ENCODE data around the gene ACSL4.
"Not testable (repeated sequence)": the region's sequence is repeated elsewhere in the genome, so short reads cannot be mapped to it uniquely, and the experiment has no call there.

Gene ACSL4

GRCh38 chrX:109724971-109725370 is 8.1 kb downstream of the ACSL4 start:
- not testable (repeated sequence) for DNase-seq

- no peak for DNase-seq
Measured at GRCh38 chrX:109720947-109721346, 12.1 kb downstream of the ACSL4 start.

- DNase-seq: no peak
Measured at GRCh38 chrX:109719264-109719663, 13.8 kb downstream of the ACSL4 start.

- no peak for DNase-seq
Measured at GRCh38 chrX:109716431-109717028, 16.5 kb downstream of the ACSL4 start.

GRCh38 chrX:109714340-109714958 is 18.6 kb downstream of the ACSL4 start:
- peak; percentile 81 for DNase-seq

DNA sequence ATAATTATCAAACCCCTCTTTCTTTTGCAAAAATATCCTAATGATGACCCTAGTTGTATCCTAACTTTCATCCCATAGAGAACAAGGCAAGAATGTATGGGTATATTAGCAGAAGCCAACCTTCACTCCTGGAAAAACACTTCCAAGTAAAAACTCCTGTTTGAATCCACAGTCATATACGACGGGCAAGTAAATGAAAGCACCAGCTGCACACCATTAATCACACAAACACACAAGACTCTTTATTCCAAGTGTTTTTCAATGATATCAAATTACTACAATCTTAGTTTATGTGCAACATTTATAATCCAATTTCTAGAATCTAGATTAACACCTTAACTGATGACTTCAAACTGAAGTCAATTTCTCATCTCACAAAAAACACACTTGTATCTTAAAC is 22.9 kb downstream of the ACSL4 start:
- DNase-seq: no peak

- peak; percentile 50 for DNase-seq
Measured at GRCh38 chrX:109709129-109709631, 23.9 kb downstream of the ACSL4 start.

- DNase-seq: no peak
Measured at GRCh38 chrX:109707720-109708119, 25.3 kb downstream of the ACSL4 start.

DNA sequence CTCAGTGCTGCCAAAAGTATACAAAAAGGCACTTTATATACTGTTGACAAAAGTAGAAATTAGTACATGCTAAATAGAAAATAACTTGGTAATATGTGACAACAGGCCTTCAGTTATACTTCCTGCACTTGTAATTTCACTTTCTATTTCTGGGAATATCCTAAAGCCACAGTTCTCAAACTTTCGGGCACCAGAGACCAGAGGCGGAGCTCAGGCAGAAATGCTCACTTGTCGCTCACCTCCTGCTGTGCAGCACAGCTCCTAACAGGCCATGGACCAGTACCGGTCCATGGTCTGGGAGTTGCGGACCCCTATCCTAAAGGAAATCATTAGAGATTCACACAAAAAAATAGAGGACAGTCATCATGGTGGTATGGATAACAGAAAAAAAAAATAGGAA is 25.7 kb downstream of the ACSL4 start:
- no peak for DNase-seq

DNA sequence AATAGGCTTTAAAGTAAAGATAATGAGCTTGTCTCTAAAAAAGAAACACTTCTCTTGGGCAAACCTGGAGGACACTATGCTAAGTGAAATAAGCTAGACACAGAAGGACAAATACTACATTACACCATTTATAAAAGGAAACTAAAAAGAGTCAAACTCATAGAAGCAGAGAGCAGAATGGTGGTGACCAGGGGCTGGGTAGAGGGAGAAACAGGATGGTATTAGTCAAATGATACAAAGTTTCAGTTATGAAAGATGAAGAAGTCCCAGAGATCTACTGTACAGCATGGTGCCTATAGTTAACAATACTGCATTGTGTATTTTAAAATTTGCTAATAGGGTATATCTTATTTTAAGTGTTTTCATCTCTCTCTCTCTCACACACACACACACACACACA is 28.5 kb downstream of the ACSL4 start:
- no peak for DNase-seq

DNA sequence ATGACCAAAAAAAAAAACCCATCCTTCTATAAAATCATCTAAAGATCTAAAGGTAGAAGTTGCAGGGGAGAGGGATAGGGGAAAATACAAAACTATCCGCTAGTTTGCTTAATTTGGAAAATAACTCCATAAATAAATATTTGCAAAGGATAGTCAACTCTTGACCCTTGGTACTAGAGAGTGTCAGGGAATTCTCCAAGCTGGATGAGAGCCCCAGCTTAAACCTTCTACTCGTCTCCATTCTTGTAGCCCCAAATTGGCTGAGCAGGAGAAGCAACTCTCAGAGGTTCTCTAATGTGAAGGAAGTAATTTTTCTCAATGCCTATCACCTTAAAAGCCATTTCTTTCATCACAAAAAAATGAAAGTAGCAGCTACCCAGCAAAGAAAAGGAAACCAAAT is 35.2 kb downstream of the ACSL4 start:
- DNase-seq: no peak

GRCh38 chrX:109696146-109696740 is 36.8 kb downstream of the ACSL4 start:
- no peak for DNase-seq

DNA sequence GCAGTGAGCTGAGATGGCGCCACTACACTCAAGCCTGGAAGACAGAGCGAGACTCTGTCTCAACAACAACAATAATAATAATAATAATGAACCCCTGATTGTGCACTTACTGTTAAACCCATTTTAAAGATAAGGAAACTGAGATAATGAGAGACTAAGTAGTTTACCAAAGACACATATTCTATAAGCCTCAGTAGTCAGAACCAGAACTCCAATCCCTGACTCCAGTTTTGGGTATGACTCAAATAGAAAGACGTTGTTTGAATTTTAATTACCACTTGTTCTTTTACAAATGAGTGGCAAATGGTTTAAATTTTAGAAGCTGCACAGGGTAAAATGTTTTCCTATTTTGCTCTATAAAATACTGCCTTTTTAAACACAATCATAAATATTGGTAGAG is 37.4 kb downstream of the ACSL4 start:
- no peak for DNase-seq

DNA sequence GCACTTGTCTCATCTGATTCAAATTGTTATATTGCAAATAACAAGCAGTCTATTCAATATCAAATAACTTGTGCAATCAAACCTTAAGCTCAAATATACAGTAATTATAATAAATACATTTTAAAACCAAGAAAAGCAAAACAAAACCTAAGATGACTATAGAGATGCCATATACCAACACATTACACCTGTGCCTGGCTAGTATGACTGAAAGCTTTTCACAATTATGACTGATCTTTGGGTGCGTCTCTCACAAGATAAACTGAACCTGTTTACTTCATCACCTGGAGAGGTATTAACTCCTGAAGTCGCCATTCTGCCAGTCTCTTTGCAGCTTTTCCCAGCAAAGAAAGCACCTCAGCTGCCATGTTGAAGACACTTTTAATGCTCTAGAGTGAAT is 41.3 kb downstream of the ACSL4 start:
- no peak for DNase-seq

GRCh38 chrX:109691277-109691676 is 41.8 kb downstream of the ACSL4 start:
- no peak for DNase-seq

DNA sequence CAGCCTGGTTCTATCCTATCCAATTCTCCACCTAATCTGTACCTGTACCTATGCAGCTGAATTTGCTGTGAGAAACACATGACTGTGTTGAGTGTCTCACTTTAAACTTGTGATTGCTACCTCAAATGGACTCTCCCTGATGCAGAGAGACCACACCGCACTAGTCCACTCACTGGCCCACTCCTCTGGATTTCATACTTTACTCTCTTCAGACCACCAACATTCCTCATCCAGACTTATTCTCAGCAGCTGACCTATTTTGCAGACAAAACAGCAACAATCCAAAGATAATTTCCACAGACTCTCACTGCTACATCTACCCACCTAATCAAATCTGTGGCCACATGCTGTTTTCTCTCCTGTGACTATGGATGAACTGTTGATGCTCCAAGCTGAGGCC is 45.2 kb downstream of the ACSL4 start:
- DNase-seq: no peak

GRCh38 chrX:109685656-109686078 is 47.4 kb downstream of the ACSL4 start:
- no peak for DNase-seq

- DNase-seq: peak; percentile 2
Measured at GRCh38 chrX:109684136-109684535, 48.9 kb downstream of the ACSL4 start.

- no peak for DNase-seq
Measured at GRCh38 chrX:109681475-109682081, 51.5 kb downstream of the ACSL4 start.

DNA sequence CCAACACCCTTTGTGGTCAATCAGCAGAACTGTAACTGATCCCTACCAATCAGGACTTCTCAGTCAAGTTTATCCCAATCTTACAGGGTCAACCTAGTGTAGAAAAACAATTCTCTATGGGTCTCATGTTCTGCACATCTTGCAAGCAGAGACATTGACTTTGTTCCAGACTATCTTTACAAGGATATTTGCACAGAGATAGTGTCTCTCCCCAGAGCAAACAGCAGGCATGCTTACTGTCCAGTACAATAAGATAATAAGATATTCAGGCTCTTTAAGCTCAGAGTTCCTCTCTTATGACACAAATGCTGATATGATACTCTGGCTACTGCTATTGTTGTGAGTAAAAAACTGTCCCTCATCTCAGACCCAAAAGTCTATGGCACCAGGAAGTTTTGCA is 53.2 kb downstream of the ACSL4 start:
- DNase-seq: no peak

DNA sequence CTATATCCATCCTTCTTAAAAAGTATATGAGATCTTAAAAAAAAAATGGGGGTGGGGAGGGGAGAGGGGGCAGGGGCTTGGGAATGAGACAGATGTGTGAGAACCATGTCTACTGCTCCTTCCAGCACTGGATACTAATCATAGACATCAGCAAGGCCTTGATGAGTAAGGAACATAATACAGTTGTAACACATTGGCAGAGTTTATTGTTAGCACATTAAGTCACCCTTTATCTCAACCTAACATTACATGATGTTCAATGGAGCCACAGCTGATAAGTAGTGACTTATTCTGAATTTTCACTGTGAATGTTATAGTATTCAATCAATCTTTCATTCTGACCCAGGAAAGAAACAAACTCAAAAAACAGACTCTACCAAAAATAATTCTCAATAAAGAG is 60.8 kb downstream of the ACSL4 start:
- no peak for DNase-seq

DNA sequence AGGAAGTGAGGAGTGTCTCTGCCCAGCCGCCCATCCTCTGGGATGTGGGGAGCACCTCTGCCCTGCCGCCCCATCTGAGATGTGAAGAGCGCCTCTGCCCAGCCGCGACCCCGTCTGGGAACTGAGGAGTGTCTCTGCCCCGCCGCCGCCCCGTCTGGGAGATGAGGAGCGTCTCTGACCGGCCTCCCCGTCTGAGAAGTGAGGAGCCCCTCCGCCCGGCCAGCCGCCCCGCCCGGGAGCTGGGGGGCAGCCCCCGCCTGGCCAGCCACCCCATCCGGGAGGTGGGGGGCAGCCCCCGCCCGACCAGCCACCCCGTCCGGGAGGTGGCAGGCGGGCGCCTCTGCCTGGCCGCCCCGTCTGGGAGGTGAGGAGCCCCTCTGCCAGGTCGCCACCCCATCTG is 61.9 kb downstream of the ACSL4 start:
- DNase-seq: not testable (repeated sequence)

- DNase-seq: no peak
Measured at GRCh38 chrX:109667986-109668385, 65.1 kb downstream of the ACSL4 start.

Data from EL (cell line).